ENCODE data around the gene LRRC46. TPM values are rescaled to one million over a fixed set of nuclear protein-coding genes. Genes with fewer than 3 reads are reported as not detected.

The LRRC46 gene
- total RNA-seq, 1 experiment from 2014 or later: 0.31 TPM

DNA sequence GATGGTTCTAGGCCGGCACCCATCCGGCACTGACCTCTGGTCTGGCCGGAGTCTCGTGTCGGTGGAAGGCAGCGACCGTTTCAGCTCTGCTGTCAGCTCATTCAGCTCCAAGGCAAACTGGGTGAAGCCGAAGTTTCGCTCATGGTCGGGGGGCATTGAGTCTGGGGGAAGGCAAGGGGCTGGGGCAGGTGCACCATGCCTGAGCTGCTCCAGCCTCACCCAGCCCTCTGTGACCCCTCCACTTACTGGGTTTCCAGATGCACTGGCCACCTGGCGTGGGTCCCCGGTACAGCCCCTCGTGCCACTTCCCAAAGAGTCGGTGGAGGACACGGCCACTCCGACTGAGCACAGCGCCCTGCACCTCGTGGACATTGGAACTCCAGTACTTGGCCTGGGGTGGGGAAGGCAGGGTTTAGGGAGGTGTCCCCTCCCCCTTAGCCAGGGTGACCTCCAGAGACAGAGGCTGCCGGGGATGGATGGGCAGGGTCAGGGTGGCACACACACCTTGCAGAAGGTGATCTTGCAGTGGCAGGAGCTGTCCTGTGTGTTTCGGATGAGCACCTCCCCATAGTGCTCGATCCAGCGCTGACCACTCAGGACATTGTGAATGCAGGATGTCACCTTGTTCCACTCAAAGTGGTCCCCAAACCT, 22.5 kb upstream of the LRRC46 start:
- Histone ChIP-seq H3K27ac (ENCODE audit: insufficient read length, low read depth, low read length) (no peak overlapping the region), H3K18ac (ENCODE audit: insufficient read length, low read depth, low read length) (no peak overlapping the region), H4K5ac (ENCODE audit: insufficient read length, low read depth, low read length) (no peak overlapping the region), H3K4ac (ENCODE audit: low read depth, low read length) (no peak overlapping the region), H2BK12ac (ENCODE audit: insufficient read length, low read depth, low read length) (no peak overlapping the region), H3T11ph (ENCODE audit: low read length) (no peak overlapping the region), H4K91ac (ENCODE audit: insufficient read length, low read depth, low read length) (no peak overlapping the region), H3K9me3 (ENCODE audit: control insufficient read depth, low read depth, low read length) (no peaks in the 10 kb centered on the region), H2AFZ (ENCODE audit: low read length) (no peak overlapping the region), H2BK20ac (ENCODE audit: low read depth, low read length, poor library complexity, severe bottlenecking) (no peak overlapping the region), H3K79me2 (ENCODE audit: insufficient read depth, low read length) (no peaks in the 10 kb centered on the region), H3K4me1 (ENCODE audit: insufficient read depth, low read length) (no peaks in the 10 kb centered on the region), H2BK120ac (ENCODE audit: low read depth, low read length, poor library complexity, severe bottlenecking) (no peak overlapping the region), H4K20me1 (ENCODE audit: control insufficient read depth, insufficient read depth, insufficient read length) (no peaks in the 10 kb centered on the region), H3K27me3 (ENCODE audit: insufficient read depth, low read length) (no peaks in the 10 kb centered on the region; the same call in 1 of the 2 replicates), H3K23ac (ENCODE audit: insufficient read length, low read depth, low read length) (no peak overlapping the region), H3K14ac (ENCODE audit: insufficient read depth, low read length) (no peak overlapping the region), H3K56ac (ENCODE audit: insufficient read length, low read depth, low read length) (no peak overlapping the region), H3K4me2 (ENCODE audit: insufficient read depth, insufficient read length, low read length) (no peak overlapping the region), H2BK15ac (ENCODE audit: low read depth, low read length) (no peak overlapping the region), H2BK5ac (ENCODE audit: insufficient read length, low read length) (no peak overlapping the region), H3K79me1 (ENCODE audit: insufficient read depth, low read depth, low read length, poor library complexity, severe bottlenecking) (no peaks in the 10 kb centered on the region), H3K23me2 (ENCODE audit: insufficient read length, low read depth, low read length, poor library complexity, severe bottlenecking) (no peaks in the 10 kb centered on the region), H2AK5ac (ENCODE audit: insufficient read length, low read length) (no peak overlapping the region), H3K9ac (ENCODE audit: extremely low read depth, insufficient read length, low read length) (no peak overlapping the region), H4K8ac (replicated peaks; ENCODE audit: insufficient read length, low read depth, low read length) (no peak overlapping the region)
- H3K4me3 Mint-ChIP-seq: no peak overlapping the region
- H3K27ac Mint-ChIP-seq: no peak overlapping the region
- WGBS (ENCODE audit: extremely low coverage, insufficient read length, low lambda C conversion rate): no CpG with 5 or more reads among the region's 22 CpGs
- peak; percentile 27 for DNase-seq
- peaks cover 6 to 7% of the 10 kb centered on the region in 2 experiments; a peak in 3 of 4 replicates for H3K4me1 Mint-ChIP-seq
- no peaks in the 10 kb centered on the region; the same call in 1 of the 2 replicates for H3K27me3 Mint-ChIP-seq (ENCODE audit: low read depth)
- no peaks in the 10 kb centered on the region; a peak in 1 of 5 replicates for H3K9me3 Mint-ChIP-seq
- TF ChIP-seq, protein P1, sequence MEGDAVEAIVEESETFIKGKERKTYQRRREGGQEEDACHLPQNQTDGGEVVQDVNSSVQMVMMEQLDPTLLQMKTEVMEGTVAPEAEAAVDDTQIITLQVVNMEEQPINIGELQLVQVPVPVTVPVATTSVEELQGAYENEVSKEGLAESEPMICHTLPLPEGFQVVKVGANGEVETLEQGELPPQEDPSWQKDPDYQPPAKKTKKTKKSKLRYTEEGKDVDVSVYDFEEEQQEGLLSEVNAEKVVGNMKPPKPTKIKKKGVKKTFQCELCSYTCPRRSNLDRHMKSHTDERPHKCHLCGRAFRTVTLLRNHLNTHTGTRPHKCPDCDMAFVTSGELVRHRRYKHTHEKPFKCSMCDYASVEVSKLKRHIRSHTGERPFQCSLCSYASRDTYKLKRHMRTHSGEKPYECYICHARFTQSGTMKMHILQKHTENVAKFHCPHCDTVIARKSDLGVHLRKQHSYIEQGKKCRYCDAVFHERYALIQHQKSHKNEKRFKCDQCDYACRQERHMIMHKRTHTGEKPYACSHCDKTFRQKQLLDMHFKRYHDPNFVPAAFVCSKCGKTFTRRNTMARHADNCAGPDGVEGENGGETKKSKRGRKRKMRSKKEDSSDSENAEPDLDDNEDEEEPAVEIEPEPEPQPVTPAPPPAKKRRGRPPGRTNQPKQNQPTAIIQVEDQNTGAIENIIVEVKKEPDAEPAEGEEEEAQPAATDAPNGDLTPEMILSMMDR (conservative IDR thresholded peaks at IDR 0.05): no peak
- H3K36me3 Mint-ChIP-seq (ENCODE audit: insufficient read depth in 1 of 3, low read depth in 3 of 3): peaks cover 0 to 17% (median 4%) of the 10 kb centered on the region in 3 experiments; a peak in 6 of 7 replicates

All from H9 (cell line).